GM21381 (cell line): ENCODE results near the gene ATP2A3.
A peak's percentile ranks its signal among the peaks of the same experiment; 100 is the strongest.

Source experiments
- ATAC-seq: cut with Tn5 transposase; IDR thresholded peaks from one replicate; pipeline ENCODE4 v1.9.1; 2021; ENCODE audit warnings: mild to moderate bottlenecking, moderate library complexity; ENCODE audit not compliant: unreplicated experiment

The ATP2A3 gene

DNA sequence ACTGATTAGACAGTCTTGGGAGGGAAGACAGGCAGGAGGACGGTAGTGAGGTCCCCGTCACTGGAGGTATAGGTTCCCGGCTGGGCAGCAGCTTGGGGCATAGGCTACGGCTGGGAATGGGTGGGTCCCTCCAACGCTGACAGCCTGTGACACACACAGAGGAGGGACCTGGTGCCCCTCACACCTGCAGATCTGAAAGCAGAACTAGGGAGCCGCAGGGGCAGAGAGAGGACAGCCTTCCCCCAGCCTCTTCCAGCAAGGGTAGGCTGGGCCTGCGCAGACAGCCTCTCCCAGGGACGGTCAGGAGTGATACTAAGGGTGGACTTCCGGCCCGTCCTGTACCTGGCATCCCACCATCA, 49.9 kb downstream of the ATP2A3 start:
- peak; percentile 41 for ATAC-seq

DNA sequence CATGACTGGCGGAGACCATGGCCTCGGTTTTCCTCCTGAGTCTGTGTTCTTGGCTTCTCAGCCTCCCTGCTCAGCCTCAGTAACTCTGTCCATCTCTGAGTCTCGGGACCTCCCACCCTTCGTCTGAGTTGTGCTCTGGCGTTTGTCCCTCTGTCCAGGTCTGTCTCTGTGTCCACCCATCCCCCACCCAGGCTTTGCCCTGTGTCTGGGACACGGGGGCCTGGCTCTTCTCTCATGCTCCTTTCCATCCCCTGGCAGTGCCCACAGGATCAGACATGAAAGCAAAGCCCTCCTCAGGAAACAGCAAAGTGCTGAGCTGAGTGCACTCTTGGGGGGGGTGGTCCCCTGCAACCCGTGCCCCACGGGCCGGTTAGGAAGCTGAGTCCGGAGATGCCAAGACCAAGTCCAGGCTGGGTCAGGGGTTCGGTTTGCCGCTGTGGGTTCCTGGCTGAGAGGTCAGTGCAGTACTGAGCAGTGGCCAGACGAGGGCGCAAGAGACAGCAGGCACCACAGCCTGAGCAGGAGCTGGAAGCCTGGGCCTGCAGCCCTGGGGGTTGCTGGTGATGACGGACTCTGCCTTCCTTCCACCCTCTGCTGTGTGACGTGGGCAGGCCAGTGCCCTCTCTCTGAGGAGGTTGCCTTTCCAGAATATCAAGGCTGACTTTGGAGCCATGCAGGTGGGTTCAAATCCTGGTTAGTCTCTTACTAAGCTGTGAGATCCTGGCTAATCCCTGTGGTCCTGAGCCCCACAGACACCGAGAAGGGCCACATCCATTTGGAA, 50.5 kb downstream of the ATP2A3 start:
- peak; percentile 41 for ATAC-seq

DNA sequence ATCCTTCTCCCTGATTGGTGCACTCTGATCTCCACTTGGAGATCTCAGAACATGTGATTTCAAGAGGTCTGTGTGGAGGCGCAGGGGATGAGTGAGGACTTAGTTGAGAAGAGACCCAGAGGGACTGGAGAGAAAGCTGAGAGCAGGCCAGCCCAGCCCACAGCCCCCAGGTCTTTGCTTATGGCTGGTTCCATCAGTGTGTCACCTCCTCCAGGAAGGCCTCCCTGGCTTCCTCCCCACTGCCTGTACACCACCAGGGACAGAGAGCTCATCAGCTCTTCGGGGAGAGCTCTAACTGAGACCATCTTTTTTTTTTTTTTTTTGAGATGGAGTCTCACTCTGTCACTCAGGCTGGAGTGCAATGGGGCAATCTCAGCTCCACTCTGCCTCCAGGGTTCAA, 51.4 kb downstream of the ATP2A3 start:
- no peak for ATAC-seq

DNA sequence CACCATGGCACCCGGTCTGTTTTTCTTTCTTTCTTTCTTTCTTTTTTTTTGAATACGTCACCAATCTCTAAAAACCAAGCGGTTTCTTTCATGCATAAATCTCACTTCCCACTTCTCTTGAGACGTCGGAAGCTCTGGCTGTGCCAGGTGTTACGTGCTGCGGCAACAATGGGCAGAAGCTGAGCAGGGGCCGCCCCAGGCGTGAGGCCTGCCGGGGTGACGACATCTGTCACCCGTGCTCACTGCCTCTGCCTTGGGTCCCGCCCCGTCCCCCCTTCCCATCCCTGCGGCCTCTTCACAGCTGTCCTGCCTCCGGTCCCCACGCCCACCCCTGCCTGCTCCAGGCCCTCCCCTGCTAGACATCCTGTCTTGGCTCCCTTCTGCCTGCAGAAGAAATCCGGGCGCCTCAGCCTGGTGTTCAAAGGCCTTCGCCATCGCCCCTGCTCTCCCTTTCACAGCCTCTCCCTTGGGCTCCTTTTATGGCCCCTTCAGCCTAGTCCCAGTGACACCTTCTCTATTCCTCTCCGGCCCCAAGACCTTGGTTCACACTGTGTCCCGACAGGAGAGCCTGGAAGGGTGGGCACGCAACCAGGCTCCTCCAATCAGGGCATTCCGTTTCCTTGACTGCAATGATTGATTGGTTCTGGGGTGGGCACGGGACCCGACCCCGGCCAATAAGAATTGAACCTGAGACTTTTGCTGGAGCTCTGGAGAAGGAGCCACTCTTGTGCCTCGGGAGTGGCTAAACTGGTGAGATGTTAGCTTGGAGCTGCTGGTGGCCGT, 52.8 kb downstream of the ATP2A3 start:
- peak; percentile 62 for ATAC-seq

DNA sequence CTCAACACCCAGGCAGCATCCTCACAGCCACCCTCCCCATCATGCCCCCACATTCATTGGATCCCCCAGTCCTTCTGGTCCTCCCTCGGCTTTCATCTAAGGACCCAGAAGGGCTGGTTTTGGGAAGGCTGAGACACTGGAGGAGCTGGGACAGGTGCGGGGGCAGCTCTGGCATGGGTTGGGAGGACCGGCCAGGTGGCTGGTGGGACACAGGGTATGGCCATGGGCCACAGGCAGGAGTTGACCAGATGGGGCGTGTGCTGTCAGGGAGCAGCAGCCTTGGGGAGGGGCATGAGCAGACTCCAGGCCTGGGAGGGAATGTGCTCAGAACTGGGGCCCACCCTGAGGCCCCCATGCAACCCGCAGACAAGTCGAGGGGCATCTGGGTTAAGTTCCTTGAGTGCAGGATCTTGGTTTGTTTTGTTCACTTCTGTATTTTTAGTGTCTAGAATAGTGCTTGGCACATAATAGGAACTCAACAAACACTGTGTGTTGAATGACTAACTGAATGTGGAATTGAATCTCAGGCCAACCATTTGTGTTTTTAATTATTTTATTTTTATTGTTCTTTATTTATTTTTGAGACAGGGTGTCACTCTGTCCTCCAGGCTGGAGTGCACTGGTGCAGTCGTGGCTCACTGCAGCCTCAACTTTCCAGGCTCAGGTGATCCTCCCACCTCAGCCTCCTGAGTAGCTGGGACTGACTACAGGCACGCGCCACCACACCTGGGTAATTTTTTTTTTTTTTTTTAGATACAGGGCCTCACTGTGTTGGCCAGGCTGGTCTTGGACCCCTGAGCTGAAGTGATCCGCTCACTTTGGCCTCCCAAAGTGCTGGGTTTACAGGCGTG, 53.6 kb downstream of the ATP2A3 start:
- no peak for ATAC-seq

DNA sequence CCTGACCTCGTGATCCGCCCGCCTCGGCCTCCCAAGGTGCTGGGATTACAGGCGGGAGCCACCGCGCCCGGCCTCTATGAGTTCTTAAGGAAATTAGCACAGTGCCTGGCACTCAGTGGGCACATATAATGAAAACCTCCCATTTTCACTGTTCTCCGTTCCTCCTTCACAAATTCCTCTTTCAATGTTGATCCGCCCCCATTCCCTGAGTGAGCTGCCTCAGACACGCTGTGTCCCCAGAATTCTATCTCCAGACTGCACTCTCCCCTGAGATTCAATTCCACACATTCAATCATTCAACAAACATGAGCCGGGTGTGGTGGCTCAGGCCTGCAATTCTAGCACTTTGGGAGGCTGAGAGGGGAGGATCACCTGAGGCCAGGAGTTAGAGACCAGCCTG, 55.0 kb downstream of the ATP2A3 start:
- ATAC-seq = no peak

DNA sequence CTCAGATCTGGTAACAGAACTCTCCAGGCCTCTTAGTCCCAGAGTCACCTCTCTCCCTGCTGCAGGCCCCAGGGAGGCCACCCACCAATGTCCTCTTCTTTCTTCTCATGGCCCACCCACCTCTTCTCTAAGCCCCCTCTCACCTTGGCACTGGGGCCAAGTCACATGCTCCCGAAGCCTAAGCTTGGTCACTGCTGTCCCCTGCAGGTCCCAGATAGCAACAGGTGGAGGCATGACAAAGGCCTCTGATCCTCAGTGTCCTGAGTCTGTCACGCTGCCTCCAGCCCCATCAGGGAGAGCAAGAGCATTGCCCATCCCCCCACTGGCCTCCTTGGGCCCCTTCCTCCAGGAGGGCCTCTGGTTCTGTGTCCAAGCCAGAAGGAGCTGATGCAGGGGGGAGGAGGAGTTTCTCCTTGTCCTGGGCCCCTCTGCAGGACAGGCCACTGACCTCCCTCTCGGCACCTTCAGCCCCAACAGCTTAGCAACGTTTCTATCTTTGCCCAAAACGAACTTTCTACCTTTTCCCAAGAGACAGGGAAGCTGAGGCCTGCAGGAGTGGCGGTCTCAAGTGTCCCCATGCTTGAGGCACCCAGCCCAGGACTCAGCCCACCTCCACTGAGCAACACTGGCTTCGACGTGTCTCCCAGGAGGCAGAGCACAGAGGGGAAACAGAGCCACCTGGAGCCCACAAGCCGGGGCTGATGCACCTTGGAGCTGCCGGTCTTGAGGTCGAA, 56.6 kb downstream of the ATP2A3 start:
- ATAC-seq = no peak

DNA sequence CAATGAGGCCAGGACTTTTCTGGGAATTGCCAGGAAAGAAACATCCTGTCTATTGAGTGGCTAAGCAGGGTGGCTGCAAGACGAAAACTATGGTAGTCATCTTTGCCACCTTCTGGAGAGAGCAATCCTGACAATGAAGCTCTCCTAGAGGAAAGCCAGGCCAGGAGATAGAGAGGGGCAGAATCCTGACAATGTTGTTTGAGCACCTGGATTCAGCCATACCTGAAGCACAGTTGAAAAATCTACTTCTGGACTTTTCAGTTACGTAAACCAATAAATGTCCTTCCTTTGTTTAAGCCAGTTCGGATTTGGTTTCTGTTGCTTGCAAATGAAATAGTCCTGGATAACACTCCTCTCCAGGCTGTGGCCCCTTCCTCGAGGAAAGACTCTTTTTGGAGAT, 57.4 kb downstream of the ATP2A3 start:
- no peak for ATAC-seq

DNA sequence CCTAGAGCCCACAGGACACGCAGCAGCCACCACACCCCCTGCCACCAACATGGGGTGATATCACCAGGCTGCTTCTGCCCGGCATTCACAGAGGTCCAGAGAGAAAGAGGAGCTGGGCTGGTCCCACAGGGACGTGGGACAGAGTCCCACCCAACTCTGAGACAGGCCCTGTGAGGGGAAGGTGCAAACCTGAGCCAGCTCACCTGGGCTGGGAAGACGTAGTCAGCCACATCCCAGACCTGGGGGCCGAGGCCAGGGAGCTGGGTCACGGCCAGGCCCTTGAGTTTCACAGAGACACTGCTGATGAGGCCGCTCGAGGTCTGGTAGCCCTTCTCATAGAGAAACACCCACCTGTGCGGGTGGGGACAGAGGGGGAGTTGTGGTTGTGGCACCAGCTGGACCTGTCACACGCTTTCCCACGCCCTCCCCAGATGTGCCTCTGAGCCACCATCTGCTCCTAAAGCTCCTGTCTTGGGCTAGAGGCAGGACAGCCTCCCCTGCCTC, 59.2 kb downstream of the ATP2A3 start:
- ATAC-seq = no peak

DNA sequence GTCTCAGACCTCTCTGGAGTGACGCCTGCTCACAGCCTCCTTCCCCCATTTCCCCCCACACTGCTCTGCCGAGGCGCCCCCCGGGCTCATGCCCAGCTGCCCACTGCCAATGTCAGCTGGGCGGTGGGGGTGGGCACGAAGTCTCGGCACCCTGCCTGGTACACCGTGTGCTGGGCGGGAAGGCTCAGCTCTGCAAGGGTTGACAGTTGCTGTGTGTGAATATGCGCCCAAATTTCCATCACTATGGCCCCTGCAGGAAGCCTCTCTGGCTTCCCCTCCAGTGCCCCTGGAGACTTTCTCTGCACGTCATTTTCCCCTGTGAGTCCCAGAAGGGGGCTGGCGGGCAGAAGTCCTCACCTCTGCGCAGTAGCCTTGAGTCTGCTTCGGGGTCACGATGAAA, 59.7 kb downstream of the ATP2A3 start:
- ATAC-seq = no peak

DNA sequence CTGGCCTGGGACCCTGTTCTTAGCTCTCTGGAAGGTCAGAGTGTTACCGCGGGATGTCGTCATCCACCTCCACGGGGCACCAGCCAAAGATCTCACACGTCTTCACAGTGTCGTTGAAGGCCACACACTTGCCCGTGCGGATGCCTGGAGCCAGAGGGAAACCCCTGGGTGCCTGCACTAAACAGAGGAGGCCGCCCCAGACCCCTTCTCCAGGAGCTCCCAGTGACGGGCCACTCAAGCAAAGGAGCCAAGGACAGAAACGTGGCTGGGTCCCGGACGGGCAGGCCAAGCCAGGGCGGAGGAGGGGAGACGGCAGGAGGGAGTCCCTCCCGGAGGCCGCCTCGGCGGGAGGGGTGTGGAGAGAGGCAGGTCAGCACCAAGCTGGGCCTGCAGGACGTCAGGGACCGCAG, 60.4 kb downstream of the ATP2A3 start:
- no peak for ATAC-seq

DNA sequence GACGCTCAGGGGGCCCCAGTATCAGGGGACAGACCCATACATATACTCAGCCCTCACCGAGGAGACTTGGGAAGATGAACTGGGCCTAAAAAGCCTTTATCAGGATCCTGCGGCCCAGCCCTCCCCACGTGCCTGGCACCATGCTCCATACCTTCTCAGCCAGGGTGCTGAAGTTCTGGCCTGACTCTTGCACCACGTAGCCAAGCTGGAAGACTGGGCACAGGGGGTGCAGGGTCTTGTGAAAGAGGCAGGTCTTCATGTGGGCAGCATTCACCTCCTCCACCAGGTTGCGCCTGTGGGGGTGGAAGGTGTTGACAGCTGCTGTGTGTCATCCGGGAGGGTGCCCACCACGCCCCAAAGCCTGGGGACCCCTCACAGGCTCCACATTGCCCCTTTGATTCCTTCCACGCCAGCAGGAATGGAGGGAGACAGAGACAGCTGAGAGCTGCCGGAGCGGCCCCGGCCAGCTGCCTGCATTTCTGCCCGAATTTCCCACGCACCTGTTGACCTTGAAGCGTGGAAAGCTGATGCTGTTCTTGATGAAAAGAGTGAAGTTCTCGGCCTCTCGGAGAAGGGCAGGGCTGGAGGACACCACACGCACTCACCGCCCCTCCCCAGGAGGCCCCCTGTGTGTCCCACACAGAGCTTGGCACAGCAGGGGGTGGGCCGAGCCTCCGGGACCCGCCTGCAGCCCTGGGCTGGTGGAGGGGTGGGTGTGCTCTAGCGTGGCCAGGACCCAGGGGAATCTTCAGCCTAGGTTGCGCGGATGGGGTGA, 61.0 kb downstream of the ATP2A3 start:
- no peak for ATAC-seq

DNA sequence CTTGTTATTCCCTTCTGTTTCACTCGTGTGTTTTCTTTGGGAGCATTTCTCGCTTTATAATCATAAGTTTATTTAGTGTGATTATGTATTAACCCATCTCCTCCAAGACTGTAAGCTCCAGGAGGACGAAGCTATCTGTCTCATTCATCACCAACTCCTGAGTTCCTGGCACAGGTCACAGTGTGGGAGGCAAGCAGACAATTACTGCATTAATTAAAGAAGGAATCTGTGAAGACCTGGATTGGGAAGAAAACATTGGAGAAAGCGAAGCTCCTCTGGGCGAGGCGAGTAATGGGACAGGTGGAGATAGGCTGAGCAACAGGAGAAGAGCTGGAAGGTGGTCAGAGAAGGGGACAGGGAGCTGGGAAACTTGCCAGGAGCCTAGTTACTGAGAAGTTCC, 63.6 kb downstream of the ATP2A3 start:
- ATAC-seq = no peak

DNA sequence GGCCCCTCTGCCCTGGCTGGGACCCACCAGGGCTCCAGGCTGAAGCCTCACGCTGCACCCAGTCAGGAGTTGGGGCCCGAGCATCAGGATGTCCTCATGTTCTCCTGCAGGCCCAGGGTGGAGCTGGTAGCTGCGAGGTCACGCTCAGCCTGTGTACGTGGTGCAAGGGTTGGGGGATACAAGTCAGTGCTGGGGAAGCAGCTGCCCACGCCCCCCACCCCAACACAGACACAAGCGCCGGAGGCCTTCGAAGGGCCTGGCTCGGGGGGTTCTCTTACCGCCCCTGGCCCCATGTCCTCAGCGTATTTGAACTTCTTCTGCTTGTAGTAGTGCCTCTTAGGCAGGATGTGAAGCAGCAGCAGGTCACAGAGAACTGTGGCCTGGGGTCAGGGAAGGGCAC, 66.5 kb downstream of the ATP2A3 start:
- no peak for ATAC-seq

DNA sequence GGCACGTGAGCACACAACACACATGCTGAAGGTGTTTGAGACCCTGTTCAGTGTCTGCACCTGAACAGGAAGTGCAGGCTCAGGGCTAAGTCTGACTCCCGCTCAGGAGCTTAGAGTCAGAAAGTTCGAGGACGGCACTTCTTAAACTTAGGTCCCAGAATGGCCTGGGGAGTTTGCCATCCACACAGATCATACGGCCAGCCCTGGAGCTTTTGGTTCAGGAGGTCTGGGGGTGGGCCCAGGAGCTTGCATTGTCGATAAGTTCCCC, 67.3 kb downstream of the ATP2A3 start:
- ATAC-seq = no peak

DNA sequence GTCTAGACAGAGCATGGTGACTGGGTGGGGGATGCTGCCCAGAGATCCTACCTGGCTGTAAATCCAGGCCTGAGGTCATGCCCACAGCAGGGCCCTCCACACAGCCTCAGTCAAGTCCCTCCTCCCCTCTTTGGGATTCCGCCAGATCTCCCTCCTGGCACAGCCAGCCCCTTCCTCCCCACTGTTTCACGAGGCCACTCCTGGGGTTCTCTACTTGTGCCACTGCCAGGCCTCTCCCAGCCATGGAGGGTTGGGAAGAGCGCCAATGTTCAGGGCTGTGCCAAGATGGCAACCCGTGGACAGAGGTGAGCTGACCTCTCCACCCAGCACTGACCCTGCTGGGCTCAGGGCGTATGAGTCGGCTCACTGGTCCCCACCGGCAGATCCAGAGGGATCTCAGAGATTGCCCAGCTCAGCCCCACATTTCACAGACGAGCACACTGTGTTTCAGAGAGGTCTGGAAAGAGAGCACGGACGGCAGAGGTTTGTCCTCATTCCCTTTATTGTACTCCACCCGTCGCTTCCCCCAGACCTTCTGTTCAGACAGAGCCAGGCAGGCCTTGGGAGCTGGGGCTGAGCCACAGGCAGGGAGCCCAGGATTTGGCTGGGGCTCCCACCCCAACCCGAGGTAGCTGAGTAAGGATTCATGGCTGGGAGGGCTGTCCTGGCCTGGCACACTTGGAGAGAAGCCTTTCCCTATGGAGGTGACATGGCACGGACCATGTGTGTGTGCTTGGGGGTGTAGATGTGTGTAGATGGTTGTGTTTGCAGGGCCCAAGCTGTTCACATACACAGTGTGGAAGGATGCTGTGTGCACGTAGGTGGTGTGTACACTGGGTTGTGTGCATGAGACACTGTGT, 67.9 kb downstream of the ATP2A3 start:
- no peak for ATAC-seq

DNA sequence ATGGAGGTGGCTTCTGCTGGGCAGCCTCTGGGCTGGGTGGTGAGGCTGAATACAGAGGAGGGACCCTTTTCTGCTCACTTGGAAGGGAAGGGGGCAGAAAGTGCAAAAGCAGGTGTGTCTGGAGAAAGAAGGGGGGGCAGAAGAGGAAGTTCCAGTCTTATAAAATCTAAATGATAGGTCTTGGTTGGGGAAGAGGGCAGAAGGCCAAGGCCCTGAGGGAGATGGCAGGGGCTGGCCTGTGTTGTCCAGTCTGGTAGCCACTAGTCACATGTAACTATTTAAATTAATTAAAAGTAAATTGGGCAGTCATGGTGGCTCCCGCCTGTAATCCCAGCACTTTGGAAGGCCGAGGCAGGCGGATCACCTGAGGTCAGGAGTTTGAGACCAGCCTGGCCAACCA, 68.9 kb downstream of the ATP2A3 start:
- ATAC-seq = no peak

DNA sequence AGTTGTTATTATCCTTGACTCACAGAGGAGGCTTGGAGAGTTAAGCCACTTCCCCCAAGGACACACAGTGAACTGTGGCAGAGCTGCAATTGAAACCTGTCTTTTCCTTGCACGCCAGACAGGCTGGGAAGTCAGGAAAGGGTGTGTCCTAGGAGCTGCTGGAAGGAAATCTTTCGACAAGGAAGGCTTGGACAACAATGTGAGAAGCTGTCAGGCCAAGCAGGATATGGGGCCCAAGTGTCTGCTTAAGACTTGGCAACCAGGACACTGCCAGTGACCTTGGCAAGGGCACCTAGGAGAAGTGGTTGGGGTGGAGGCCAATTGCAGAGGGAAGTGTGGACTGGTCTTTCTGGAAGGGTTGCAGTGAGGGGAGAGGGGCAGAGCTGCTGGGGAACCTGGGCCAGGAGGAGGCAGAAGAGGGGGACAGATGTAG, 69.3 kb downstream of the ATP2A3 start:
- no peak for ATAC-seq

DNA sequence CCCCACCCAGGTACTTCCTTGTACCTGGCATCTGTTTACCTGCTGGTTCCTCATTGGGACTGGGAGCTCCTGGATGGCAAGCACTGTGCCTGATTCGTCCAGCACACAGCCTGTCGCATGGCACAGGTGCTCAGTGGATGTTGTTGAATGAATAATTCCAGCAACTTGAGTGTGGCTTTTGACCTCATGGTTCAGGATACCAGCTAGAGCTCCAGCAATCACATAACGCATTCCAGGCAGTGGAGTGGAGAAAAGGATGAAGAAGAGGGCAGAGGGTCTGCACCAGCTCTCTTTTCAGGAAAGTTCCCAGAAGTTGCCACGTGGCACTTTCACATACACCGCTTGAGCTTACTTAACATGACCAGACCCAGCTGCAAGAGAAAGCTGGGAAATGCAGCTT, 70.0 kb downstream of the ATP2A3 start:
- ATAC-seq = no peak
